T-cell (primary cell): ENCODE results near the gene ENO4. TPM values are rescaled to one million over a fixed set of nuclear protein-coding genes. Genes with fewer than 3 reads are reported as not detected.

ENCODE experiments used
- ATAC-seq, 4 experiments: fragments of 200-7000 bp in 3 of 4; fragments of 150-1000 bp in 1 of 4; cut with Tn5 transposase; replicated peaks in 1 of 4; 1 replicate in 3 of 4; 2 replicates in 1 of 4; pipeline ENCODE4 v1.10.0; 2021; ENCODE audit warnings: moderate library complexity in 3 of 4, mild to moderate bottlenecking in 2 of 4, moderate number of reproducible peaks in 1 of 4
- CTCF ChIA-PET, 2 donors: fragments of 300-600 bp; sonication (Branson Sonifier 250); formaldehyde crosslinking; loops; one replicate each; lab custom pipeline; 2022; ENCODE audit warnings: antibody characterized with exemption in 2 of 2; lab: Charles Lee
- POLR2A ChIA-PET, 2 donors: fragments of 300-600 bp; sonication (Branson Sonifier 250); formaldehyde crosslinking; loops; one replicate each; lab custom pipeline; 2022; ENCODE audit warnings: antibody characterized with exemption in 2 of 2; lab: Charles Lee
- DNase-seq, 35 experiments: peaks; one replicate each; pipeline versions ENCODE4 v3.0.0 to v3.0.0-alpha.2; 2013 to 2023
- H3K27ac ChIP-seq: one replicate; pipeline ENCODE4 v1.5.1; 2013; ENCODE audit warnings: low read length
- H3K27me3 ChIP-seq, 2 experiments: replicated peaks in 1 of 2; 1 replicate in 1 of 2; 2 replicates in 1 of 2; pipeline versions ENCODE4 v1.6.1 to v1.7.0; 2013; ENCODE audit warnings: low read length in 1 of 2, mixed read lengths in 1 of 2; ENCODE audit not compliant: control insufficient read depth in 2 of 2, insufficient read depth in 2 of 2; ENCODE audit errors: extremely low read depth in 1 of 2
- H3K36me3 ChIP-seq, 2 donors: 1 replicate in 1 of 2; 2 replicates in 1 of 2; pipeline versions ENCODE4 v1.6.1 to v1.7.0; 2013; ENCODE audit warnings: low read length in 1 of 2; ENCODE audit not compliant: control insufficient read depth in 2 of 2, insufficient read depth in 1 of 2; ENCODE audit errors: extremely low read depth in 1 of 2
- H3K4me1 ChIP-seq, 2 experiments: 1 replicate in 1 of 2; 2 replicates in 1 of 2; pipeline versions ENCODE4 v1.6.1 to v1.7.0; 2013; ENCODE audit warnings: low read length in 2 of 2, mixed read lengths in 1 of 2; ENCODE audit not compliant: insufficient read depth in 2 of 2, control insufficient read depth in 1 of 2; ENCODE audit errors: extremely low read depth in 1 of 2
- H3K4me3 ChIP-seq, 2 donors: 1 replicate in 1 of 2; 2 replicates in 1 of 2; pipeline versions ENCODE4 v1.5.1 to v1.7.0; 2013; ENCODE audit warnings: mild to moderate bottlenecking in 2 of 2, low read length in 1 of 2, moderate library complexity in 1 of 2; ENCODE audit not compliant: control insufficient read depth in 1 of 2; ENCODE audit errors: extremely low read depth in 1 of 2
- H3K9me3 ChIP-seq: 2 replicates; pipeline ENCODE4 v1.7.0; 2013
- H3K27ac Mint-ChIP-seq, 2 donors: one replicate each; pipeline ENCODE4 v1.8.0; 2020 to 2021; ENCODE audit warnings: mild to moderate bottlenecking in 2 of 2, mixed read lengths in 2 of 2
- H3K27me3 Mint-ChIP-seq, 2 donors: one replicate each; pipeline ENCODE4 v1.8.0; 2021 to 2022; ENCODE audit warnings: mixed read lengths in 2 of 2
- H3K36me3 Mint-ChIP-seq: one replicate; pipeline ENCODE4 v1.8.0; 2021; ENCODE audit warnings: mixed read lengths
- H3K4me1 Mint-ChIP-seq, 3 donors: one replicate each; pipeline ENCODE4 v1.8.0; 2020 to 2022; ENCODE audit warnings: mixed read lengths in 3 of 3, mild to moderate bottlenecking in 1 of 3
- H3K4me3 Mint-ChIP-seq, 3 donors: one replicate each; pipeline ENCODE4 v1.8.0; 2020 to 2022; ENCODE audit warnings: mild to moderate bottlenecking in 3 of 3, mixed read lengths in 3 of 3, moderate library complexity in 3 of 3
- H3K9me3 Mint-ChIP-seq, 3 donors: one replicate each; pipeline ENCODE4 v1.8.0; 2020 to 2022; ENCODE audit warnings: mixed read lengths in 3 of 3
- WGBS: methylation state at CpG from one replicate; pipeline ENCODE4 v1.1.5; 2013; ENCODE audit warnings: missing lambda C conversion rate; ENCODE audit not compliant: insufficient coverage; 5-methylcytosine and 5-hydroxymethylcytosine counted together
- total RNA-seq, 35 experiments: library from RNA in 6 of 35; stranded (reverse) in 6 of 35; fragments of 120-200 nt in 1 of 35; gene quantifications; one replicate each; pipeline versions ENCODE4 v1.2.1 to v1.2.4 and lab custom pipeline; 2013 to 2026

Gene ENO4
- total RNA-seq, 5 donors from 2014 or later (not counting 1 experiment from before 2014, with no cell fraction given): not detected

GRCh38 chr10:116848032-116848943 lies 1.0 kb upstream of the ENO4 start:
- Histone ChIP-seq H3K4me1 (peaks cover 0 to 10% of the 10 kb centered on the region in 2 experiments), H3K27me3 (peaks cover 0 to 36% of the 10 kb centered on the region in 2 experiments), H3K27ac (no peak overlapping the region), H3K36me3 (no peaks in the 10 kb centered on the region), H3K9me3 (no peaks in the 10 kb centered on the region), H3K4me3 (peak overlapping the region in 1 of 2 donors; percentile 35)
- ATAC-seq (peak in 3 of 4 experiments; percentile 19 to 76 (median 40)), DNase-seq (peak in 5 of 35 experiments; percentile 3 to 38 (median 9))
- no peak overlapping the region for H3K27ac Mint-ChIP-seq
- POLR2A ChIA-PET: interaction anchor here in 1 of 2 donors (0.6 kb wide), 1 partner anchor 301 kb away, joined by 3 read pairs; no protein-coding TSS in a partner anchor
- peaks cover 56 to 65% of the 10 kb centered on the region in 2 donors for H3K27me3 Mint-ChIP-seq
- CTCF ChIA-PET: interaction anchor here in 1 of 2 donors (0.6 kb wide), 1 partner anchor 375 kb away, joined by 12 read pairs; no protein-coding TSS in a partner anchor
- H3K36me3 Mint-ChIP-seq: no peaks in the 10 kb centered on the region
- H3K4me3 Mint-ChIP-seq: peak overlapping the region; percentile 2 to 63 (median 11)
- no peaks in the 10 kb centered on the region for H3K9me3 Mint-ChIP-seq
- WGBS: 7% methylated on average over 13 of the region's 17 CpGs
- H3K4me1 Mint-ChIP-seq: peaks cover 5 to 20% (median 7%) of the 10 kb centered on the region in 3 donors

GRCh38 chr10:116848944-116849247 lies 403 bp upstream of the ENO4 start:
- peak in 1 of 4 experiments; percentile 22 for ATAC-seq
- H3K9me3 Mint-ChIP-seq: no peaks in the 10 kb centered on the region
- Histone ChIP-seq H3K27ac (no peak overlapping the region), H3K4me1 (peaks cover 0 to 10% of the 10 kb centered on the region in 2 experiments), H3K4me3 (peak overlapping the region in 1 of 2 donors; percentile 35), H3K36me3 (no peaks in the 10 kb centered on the region), H3K27me3 (peaks cover 0 to 36% of the 10 kb centered on the region in 2 experiments), H3K9me3 (no peaks in the 10 kb centered on the region)
- CTCF ChIA-PET: interaction anchor here in 1 of 2 donors (0.6 kb wide), 1 partner anchor 376 kb away, joined by 12 read pairs; no protein-coding TSS in a partner anchor
- peaks cover 59 to 65% of the 10 kb centered on the region in 2 donors for H3K27me3 Mint-ChIP-seq
- no peak overlapping the region for H3K27ac Mint-ChIP-seq
- POLR2A ChIA-PET: interaction anchor here in 1 of 2 donors (0.6 kb wide), 1 partner anchor 301 kb away, joined by 3 read pairs; no protein-coding TSS in a partner anchor
- no peaks in the 10 kb centered on the region for H3K36me3 Mint-ChIP-seq
- WGBS: 8% methylated on average over 20 of the region's 23 CpGs
- H3K4me3 Mint-ChIP-seq: peak overlapping the region in 2 of 3 donors; percentile 2 to 63
- no peak for DNase-seq
- H3K4me1 Mint-ChIP-seq: peaks cover 5 to 20% (median 7%) of the 10 kb centered on the region in 3 donors

GRCh38 chr10:116850058-116850611 lies 836 bp downstream of the ENO4 start:
- ATAC-seq: no peak
- no peak for DNase-seq
- no peaks in the 10 kb centered on the region for H3K9me3 Mint-ChIP-seq
- H3K9me3 ChIP-seq: no peaks in the 10 kb centered on the region
- H3K36me3 ChIP-seq: no peaks in the 10 kb centered on the region
- peak overlapping the region in 1 of 2 donors; percentile 15 for H3K4me3 ChIP-seq
- no peak overlapping the region for H3K27ac Mint-ChIP-seq
- H3K36me3 Mint-ChIP-seq: no peaks in the 10 kb centered on the region
- POLR2A ChIA-PET: no interaction called here
- H3K4me3 Mint-ChIP-seq: peak overlapping the region in 1 of 3 donors; percentile 63
- H3K4me1 Mint-ChIP-seq: peaks cover 5 to 20% (median 7%) of the 10 kb centered on the region in 3 donors
- H3K27ac ChIP-seq: no peak overlapping the region
- peaks cover 58 to 60% of the 10 kb centered on the region in 2 donors for H3K27me3 Mint-ChIP-seq
- H3K4me1 ChIP-seq: peaks cover 0 to 10% of the 10 kb centered on the region in 2 experiments
- CTCF ChIA-PET: no interaction called here
- 70% methylated on average over 9 of the region's 10 CpGs for WGBS
- peaks cover 0 to 36% of the 10 kb centered on the region in 2 experiments for H3K27me3 ChIP-seq

- Histone ChIP-seq H3K36me3 (no peaks in the 10 kb centered on the region), H3K4me3 (no peak overlapping the region), H3K9me3 (no peaks in the 10 kb centered on the region), H3K4me1 (peaks cover 0 to 10% of the 10 kb centered on the region in 2 experiments), H3K27me3 (peaks cover 0 to 39% of the 10 kb centered on the region in 2 experiments), H3K27ac (no peak overlapping the region)
- ChIA-PET CTCF (no interaction called here), POLR2A (no interaction called here)
- H3K27ac Mint-ChIP-seq: no peak overlapping the region
- DNase-seq (no peak), ATAC-seq (no peak)
- WGBS: no CpG with 5 or more reads among the region's 1 CpG
- H3K36me3 Mint-ChIP-seq: no peaks in the 10 kb centered on the region
- peaks cover 5 to 20% (median 7%) of the 10 kb centered on the region in 3 donors for H3K4me1 Mint-ChIP-seq
- H3K27me3 Mint-ChIP-seq: peaks cover 48 to 50% of the 10 kb centered on the region in 2 donors
- H3K9me3 Mint-ChIP-seq: peaks cover 0 to 4% (median 0%) of the 10 kb centered on the region in 3 donors
- H3K4me3 Mint-ChIP-seq: no peak overlapping the region
Measured at GRCh38 chr10:116852246-116852645, 2.9 kb downstream of the ENO4 start.

- H3K27me3 Mint-ChIP-seq: peaks cover 38 to 39% of the 10 kb centered on the region in 2 donors
- POLR2A ChIA-PET: no interaction called here
- Histone ChIP-seq H3K4me1 (peaks cover 0 to 10% of the 10 kb centered on the region in 2 experiments), H3K4me3 (no peak overlapping the region), H3K27me3 (peaks cover 0 to 33% of the 10 kb centered on the region in 2 experiments), H3K36me3 (no peaks in the 10 kb centered on the region), H3K9me3 (no peaks in the 10 kb centered on the region), H3K27ac (no peak overlapping the region)
- H3K4me1 Mint-ChIP-seq: peaks cover 5 to 12% (median 7%) of the 10 kb centered on the region in 3 donors
- H3K4me3 Mint-ChIP-seq: no peak overlapping the region
- ATAC-seq: no peak
- CTCF ChIA-PET: no interaction called here
- peaks cover 0 to 9% (median 0%) of the 10 kb centered on the region in 3 donors for H3K9me3 Mint-ChIP-seq
- WGBS: 80% methylated on average over 2 of the region's 4 CpGs
- no peaks in the 10 kb centered on the region for H3K36me3 Mint-ChIP-seq
- DNase-seq: no peak
- no peak overlapping the region for H3K27ac Mint-ChIP-seq
Measured at GRCh38 chr10:116853287-116853686, 4.0 kb downstream of the ENO4 start.

- peaks cover 0 to 9% (median 0%) of the 10 kb centered on the region in 3 donors for H3K9me3 Mint-ChIP-seq
- Histone ChIP-seq H3K4me3 (no peak overlapping the region), H3K4me1 (peaks cover 0 to 10% of the 10 kb centered on the region in 2 experiments), H3K36me3 (no peaks in the 10 kb centered on the region), H3K27ac (no peak overlapping the region), H3K9me3 (no peaks in the 10 kb centered on the region), H3K27me3 (peaks cover 0 to 29% of the 10 kb centered on the region in 2 experiments)
- CTCF ChIA-PET: interaction anchor here in 1 of 2 donors (0.6 kb wide), 1 partner anchor 365 kb away, joined by 4 read pairs; no protein-coding TSS in a partner anchor
- peaks cover 4 to 8% (median 5%) of the 10 kb centered on the region in 3 donors for H3K4me1 Mint-ChIP-seq
- no peaks in the 10 kb centered on the region for H3K36me3 Mint-ChIP-seq
- ATAC-seq: no peak
- DNase-seq: no peak
- no peak overlapping the region for H3K27ac Mint-ChIP-seq
- WGBS: no CpG with 5 or more reads among the region's 4 CpGs
- POLR2A ChIA-PET: no interaction called here
- no peak overlapping the region for H3K4me3 Mint-ChIP-seq
- H3K27me3 Mint-ChIP-seq: peaks cover 33 to 35% of the 10 kb centered on the region in 2 donors
Measured at GRCh38 chr10:116853701-116854100, 4.4 kb downstream of the ENO4 start.
